ENCODE results near the gene KLHL42.
"Not testable (repeated sequence)": the region's sequence is repeated elsewhere in the genome, so short reads cannot be mapped to it uniquely, and the experiment has no call there.

The KLHL42 gene

GRCh38 chr12:27779920-27780611 lies at the start of gene KLHL42, which contains the start of gene MANSC4:
KLHL42 (plus strand) TSS chr12:27780233; CDS start chr12:27780331, 98 bp downstream.
MANSC4 (minus strand) TSS chr12:27780236; CDS start chr12:27771276, 8,960 bp downstream.
- peak; percentile 23 to 86 (median 74) for DNase-seq
- intact Hi-C loops (cut with DNase I), result loop anchor here (5.0 kb wide), 1 partner anchor 68 kb away; the partner anchor contains the start of gene MRPS35

GRCh38 chr12:27732281-27732680 lies 47.8 kb upstream of the KLHL42 start:
- intact Hi-C loops (cut with DNase I), result loop anchor here (5.0 kb wide), 1 partner anchor 90 kb away; no protein-coding TSS in a partner anchor
- no peak for DNase-seq

GRCh38 chr12:27733052-27733656 lies 46.9 kb upstream of the KLHL42 start:
- intact Hi-C loops (cut with DNase I), result loop anchor here (5.0 kb wide), 1 partner anchor 89 kb away; no protein-coding TSS in a partner anchor
- DNase-seq, result peak in 26 of 42 donors; percentile 8 to 68 (median 38)

GRCh38 chr12:27733791-27734190 lies 46.2 kb upstream of the KLHL42 start:
- DNase-seq, result no peak
- intact Hi-C loops (cut with DNase I), result loop anchor here (5.0 kb wide), 1 partner anchor 89 kb away; no protein-coding TSS in a partner anchor

- intact Hi-C loops (cut with DNase I), result loop anchor here (5.0 kb wide), 1 partner anchor 88 kb away; no protein-coding TSS in a partner anchor
- DNase-seq, result not testable (repeated sequence)
Measured at GRCh38 chr12:27734321-27734720, 45.7 kb upstream of the KLHL42 start.

GRCh38 chr12:27743601-27744000 lies 36.4 kb upstream of the KLHL42 start:
- DNase-seq, result no peak
- intact Hi-C loops (cut with DNase I), result no loop called here

GRCh38 chr12:27745734-27746133 lies 34.3 kb upstream of the KLHL42 start:
- intact Hi-C loops (cut with DNase I); DNase-seq: not testable (repeated sequence)

GRCh38 chr12:27747111-27747820 lies 32.8 kb upstream of the KLHL42 start:
- intact Hi-C loops (cut with DNase I), result no loop called here
- no peak for DNase-seq

- intact Hi-C loops (cut with DNase I), result no loop called here
- DNase-seq, result peak in 32 of 42 donors; percentile 16 to 62 (median 40)
Measured at GRCh38 chr12:27751386-27752047, 28.5 kb upstream of the KLHL42 start.

GRCh38 chr12:27754795-27755194 lies 25.2 kb upstream of the KLHL42 start:
- no peak for DNase-seq

GRCh38 chr12:27756670-27757195 lies 23.3 kb upstream of the KLHL42 start:
- intact Hi-C loops (cut with DNase I), result no loop called here
- DNase-seq, result no peak

More at GRCh38 chr12:27754795-27755194, 25.2 kb upstream of the KLHL42 start:
- intact Hi-C loops (cut with DNase I), result no loop called here

GRCh38 chr12:27762757-27763156 lies 17.3 kb upstream of the KLHL42 start:
- no peak for DNase-seq
- intact Hi-C loops (cut with DNase I), result no loop called here

- no peak for DNase-seq
- intact Hi-C loops (cut with DNase I), result no loop called here
Measured at GRCh38 chr12:27766587-27766986, 13.4 kb upstream of the KLHL42 start.

- no peak for DNase-seq
- intact Hi-C loops (cut with DNase I), result no loop called here
Measured at GRCh38 chr12:27769142-27769673, 10.8 kb upstream of the KLHL42 start.

GRCh38 chr12:27771481-27772327 lies 8.3 kb upstream of the KLHL42 start:
- DNase-seq, result no peak
- intact Hi-C loops (cut with DNase I), result no loop called here

GRCh38 chr12:27772328-27773049 lies 7.5 kb upstream of the KLHL42 start:
- intact Hi-C loops (cut with DNase I), result no loop called here
- no peak for DNase-seq

- intact Hi-C loops (cut with DNase I), result loop anchor here (5.0 kb wide), 1 partner anchor 65 kb away; the partner anchor contains the start of gene MRPS35
Measured at GRCh38 chr12:27777141-27777540, 2.9 kb upstream of the KLHL42 start.

More at GRCh38 chr12:27777141-27777540, 2.9 kb upstream of the KLHL42 start:
- DNase-seq, result peak in 17 of 42 donors; percentile 12 to 71 (median 39)

Data from head of caudate nucleus (tissue), 42 donors.